ENCODE measurements around the gene RASA3. TPM values are rescaled to one million over a fixed set of nuclear protein-coding genes. Genes with fewer than 3 reads are reported as not detected.
"Not testable (repeated sequence)": the region's sequence is repeated elsewhere in the genome, so short reads cannot be mapped to it uniquely, and the experiment has no call there.

Gene RASA3
- total RNA-seq, 1 donor from 2014 or later: 25.4 TPM

DNA sequence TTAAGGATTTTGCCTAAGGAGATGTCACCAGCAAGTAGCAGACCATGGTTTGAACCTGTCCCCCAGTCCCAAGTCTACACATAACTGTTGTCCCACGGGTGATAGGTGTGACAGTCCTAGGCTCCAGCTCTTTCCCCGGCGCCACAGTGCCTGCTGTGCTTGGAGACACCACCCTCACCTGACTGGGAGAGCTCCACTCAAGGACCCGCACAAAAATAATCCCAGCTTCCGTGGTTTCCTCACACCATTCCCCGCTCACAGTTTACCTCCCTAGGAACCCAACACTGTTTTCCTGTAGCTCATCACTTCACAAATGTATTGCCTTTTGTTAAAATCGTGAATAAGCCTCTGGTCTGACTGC, 19.8 kb upstream of the RASA3 start:
- Histone ChIP-seq H3K4me3 (ENCODE audit: low read depth, low read length) (no peak overlapping the region), H3K36me3 (ENCODE audit: control insufficient read depth, insufficient read depth, low read length) (no peaks in the 10 kb centered on the region), H3K27me3 (ENCODE audit: control insufficient read depth, insufficient read depth, low read length) (peaks cover 8% of the 10 kb centered on the region)
- TF ChIP-seq CTCF (IDR thresholded peaks at IDR 0.05; ENCODE audit: insufficient read depth, low read length, poor library complexity, severe bottlenecking): no peak
- no peak for DNase-seq (ENCODE audit: low read depth)

- TF ChIP-seq CTCF (IDR thresholded peaks at IDR 0.05; ENCODE audit: insufficient read depth, low read length, poor library complexity, severe bottlenecking): no peak
- peaks cover 8% of the 10 kb centered on the region for H3K27me3 ChIP-seq (ENCODE audit: control insufficient read depth, insufficient read depth, low read length)
- H3K36me3 ChIP-seq (ENCODE audit: control insufficient read depth, insufficient read depth, low read length): no peaks in the 10 kb centered on the region
- no peak for DNase-seq (ENCODE audit: low read depth)
- H3K4me3 ChIP-seq (ENCODE audit: low read depth, low read length): no peak overlapping the region
Measured at GRCh38 chr13:114151565-114152284, 19.3 kb upstream of the RASA3 start.

DNA sequence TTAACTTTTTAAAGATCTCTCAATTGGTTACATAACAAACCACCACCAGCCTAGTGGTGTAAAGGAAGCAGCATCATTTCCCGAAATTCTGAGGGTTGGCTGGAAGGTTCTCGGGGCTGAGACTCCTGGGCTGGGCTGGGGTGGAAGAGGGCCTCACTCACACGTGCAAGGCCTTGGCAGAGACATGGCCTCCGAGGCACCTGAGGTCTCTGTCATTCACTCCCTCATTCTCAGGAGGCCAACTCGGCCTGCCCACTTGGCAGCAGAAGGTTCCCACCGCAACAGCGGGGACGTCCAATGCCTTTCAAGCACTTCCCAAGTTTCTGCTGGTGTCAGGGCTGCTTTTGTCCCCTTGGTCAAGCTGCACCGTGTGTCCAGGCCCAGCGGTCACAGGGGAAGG, 18.6 kb upstream of the RASA3 start:
- no peak for DNase-seq (ENCODE audit: low read depth)
- TF ChIP-seq CTCF (IDR thresholded peaks at IDR 0.05; ENCODE audit: insufficient read depth, low read length, poor library complexity, severe bottlenecking): no peak
- peaks cover 8% of the 10 kb centered on the region for H3K27me3 ChIP-seq (ENCODE audit: control insufficient read depth, insufficient read depth, low read length)
- H3K4me3 ChIP-seq (ENCODE audit: low read depth, low read length): no peak overlapping the region
- H3K36me3 ChIP-seq (ENCODE audit: control insufficient read depth, insufficient read depth, low read length): no peaks in the 10 kb centered on the region

DNA sequence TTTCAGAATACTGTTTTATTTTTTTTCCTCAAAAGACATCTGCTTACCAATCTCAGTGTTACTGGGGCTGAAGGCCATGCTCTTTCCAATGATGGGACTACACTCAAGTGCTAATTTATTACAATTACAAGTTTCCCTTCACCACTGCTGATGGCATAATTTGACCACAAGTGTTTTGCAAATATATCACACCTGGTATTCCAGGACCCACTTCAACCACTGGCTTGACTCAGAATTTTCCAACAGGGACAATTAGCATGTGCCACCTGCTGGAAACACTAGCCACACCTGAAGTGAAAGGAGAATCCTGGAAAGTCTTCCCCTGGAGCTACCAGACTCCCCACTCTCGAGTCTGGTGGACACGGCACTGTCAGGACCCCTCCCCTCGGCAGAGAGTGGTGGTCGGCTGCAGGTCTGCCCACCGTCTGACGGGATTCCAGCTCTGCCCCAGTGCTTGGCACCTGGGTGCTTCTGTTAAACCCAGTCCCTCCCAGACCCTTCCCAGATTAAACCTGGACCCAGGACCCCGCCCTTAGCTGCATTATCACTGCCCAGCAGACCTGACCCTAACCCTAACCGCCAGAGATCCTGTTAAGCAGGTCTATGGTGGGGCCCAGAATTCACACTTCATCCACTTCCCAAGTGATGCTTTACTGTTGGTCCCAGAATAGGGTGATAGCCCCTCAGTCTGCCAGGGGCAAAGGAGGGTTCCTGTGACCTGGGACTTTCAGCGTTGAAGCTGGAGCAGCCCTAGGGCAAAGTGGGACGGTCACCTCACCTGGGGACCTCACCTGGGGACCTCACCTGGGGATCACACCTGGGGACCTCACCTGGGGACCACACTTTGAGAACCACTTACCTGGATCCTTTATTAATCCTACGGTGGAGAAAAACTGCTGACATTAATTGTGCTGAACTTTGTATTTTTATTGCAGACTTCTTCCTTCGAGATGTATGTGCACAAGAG, 17.6 kb upstream of the RASA3 start:
- Histone ChIP-seq H3K36me3 (ENCODE audit: control insufficient read depth, insufficient read depth, low read length) (no peaks in the 10 kb centered on the region), H3K27me3 (ENCODE audit: control insufficient read depth, insufficient read depth, low read length) (peaks cover 8% of the 10 kb centered on the region), H3K4me3 (ENCODE audit: low read depth, low read length) (no peak overlapping the region)
- no peak for TF ChIP-seq CTCF (IDR thresholded peaks at IDR 0.05; ENCODE audit: insufficient read depth, low read length, poor library complexity, severe bottlenecking)
- no peak for DNase-seq (ENCODE audit: low read depth)

GRCh38 chr13:114148886-114149285, 16.5 kb upstream of the RASA3 start:
- H3K27me3 ChIP-seq (ENCODE audit: control insufficient read depth, insufficient read depth, low read length); H3K4me3 ChIP-seq (ENCODE audit: low read depth, low read length); DNase-seq (ENCODE audit: low read depth); H3K36me3 ChIP-seq (ENCODE audit: control insufficient read depth, insufficient read depth, low read length): not testable (repeated sequence)

DNA sequence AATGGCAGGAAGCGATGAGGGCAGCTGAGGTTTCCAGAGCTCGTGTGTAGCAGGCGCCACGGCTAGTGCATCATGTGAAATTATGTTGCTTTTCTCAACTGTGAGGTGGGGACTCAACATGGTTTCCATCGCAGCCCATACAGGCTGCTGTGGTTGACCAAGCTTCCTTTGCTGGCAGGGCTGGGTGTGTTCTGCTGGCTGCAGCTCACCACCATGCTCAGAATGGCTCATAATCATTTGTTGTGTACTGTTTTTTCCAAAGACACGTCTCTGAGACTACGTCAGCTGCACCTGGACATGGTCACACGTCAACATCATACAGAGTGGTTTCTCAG, 16.1 kb upstream of the RASA3 start:
- H3K36me3 ChIP-seq (ENCODE audit: control insufficient read depth, insufficient read depth, low read length): no peaks in the 10 kb centered on the region
- no peak for DNase-seq (ENCODE audit: low read depth)
- no peak overlapping the region for H3K4me3 ChIP-seq (ENCODE audit: low read depth, low read length)
- TF ChIP-seq CTCF (IDR thresholded peaks at IDR 0.05; ENCODE audit: insufficient read depth, low read length, poor library complexity, severe bottlenecking): no peak
- H3K27me3 ChIP-seq (ENCODE audit: control insufficient read depth, insufficient read depth, low read length): peaks cover 8% of the 10 kb centered on the region
